ENCODE measurements around the gene HRK.
A peak's percentile ranks its signal among the peaks of the same experiment; 100 is the strongest.

The HRK gene

DNA sequence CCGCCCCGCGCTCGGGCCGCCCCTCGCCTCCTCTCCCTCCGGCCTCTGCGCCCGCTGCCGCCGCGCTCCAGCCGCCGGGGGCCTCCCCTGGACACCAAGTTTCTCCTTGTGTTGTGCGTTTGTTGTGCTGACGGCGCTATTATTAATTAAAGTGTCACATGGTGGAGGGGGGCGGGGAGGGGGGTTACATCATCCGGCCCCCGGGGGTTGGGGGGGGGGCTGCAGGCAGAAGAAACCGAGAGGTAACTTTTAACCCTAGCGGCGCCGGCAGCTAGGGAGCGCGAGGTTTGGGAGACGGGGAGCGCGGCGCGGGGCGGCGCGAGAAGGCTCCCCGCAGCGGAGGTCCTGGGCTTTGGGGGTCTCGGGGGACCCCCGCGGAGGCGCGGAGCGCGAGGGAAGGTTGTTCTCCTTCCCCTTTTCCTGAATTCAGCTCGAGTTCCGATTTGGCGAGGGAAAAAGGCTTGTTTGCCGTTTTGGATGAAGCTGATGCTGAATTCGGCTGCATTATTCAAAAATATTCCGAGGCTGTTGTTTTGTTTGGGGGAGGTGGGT lies at the start of gene HRK:
Gene HRK (minus strand): TSS at position 117 of the 552 bp plus-strand sequence. CDS start 134 bp downstream, outside the sequence.
- DNase-seq (ENCODE audit: low spot score in 2 of 2), result peak in 1 of 2 donors; percentile 22
- Mint-ChIP-seq H3K27ac (peak within 1 kb of the TSS; percentile 64), H3K36me3 (no peaks in the 10 kb centered on the region), H3K4me1 (peaks cover 30% of the 10 kb centered on the region), H3K4me3 (peak within 1 kb of the TSS; percentile 93), H3K9me3 (no peaks in the 10 kb centered on the region), H3K27me3 (peaks cover 13% of the 10 kb centered on the region)
- ATAC-seq (ENCODE audit: low read depth), result peak; percentile 20

DNA sequence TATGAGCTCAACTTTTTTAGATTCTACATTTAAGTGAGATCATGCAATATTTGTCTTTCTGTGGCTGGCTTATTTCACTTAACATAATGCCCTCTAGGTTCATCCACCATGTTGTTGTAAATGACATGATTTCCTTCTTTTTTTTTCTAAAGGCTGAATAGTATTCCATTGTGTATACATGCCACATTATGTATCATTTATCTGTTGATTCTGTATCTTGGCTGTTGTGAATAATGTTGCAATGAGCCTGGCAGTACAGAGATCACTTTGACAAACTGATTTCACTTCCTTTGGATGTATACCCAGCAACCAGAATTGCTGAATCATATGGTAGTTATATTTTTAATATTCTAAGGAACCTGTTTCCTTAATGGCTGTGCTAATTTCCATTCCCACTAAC lies 48.6 kb upstream of the HRK start:
- no peak for ATAC-seq (ENCODE audit: low read depth)
- DNase-seq (ENCODE audit: low spot score in 2 of 2), result no peak
- Mint-ChIP-seq H3K4me1 (peaks cover 22% of the 10 kb centered on the region), H3K9me3 (no peaks in the 10 kb centered on the region), H3K27me3 (no peaks in the 10 kb centered on the region), H3K36me3 (peaks cover 31% of the 10 kb centered on the region), H3K4me3 (no peak overlapping the region), H3K27ac (no peak overlapping the region)

DNA sequence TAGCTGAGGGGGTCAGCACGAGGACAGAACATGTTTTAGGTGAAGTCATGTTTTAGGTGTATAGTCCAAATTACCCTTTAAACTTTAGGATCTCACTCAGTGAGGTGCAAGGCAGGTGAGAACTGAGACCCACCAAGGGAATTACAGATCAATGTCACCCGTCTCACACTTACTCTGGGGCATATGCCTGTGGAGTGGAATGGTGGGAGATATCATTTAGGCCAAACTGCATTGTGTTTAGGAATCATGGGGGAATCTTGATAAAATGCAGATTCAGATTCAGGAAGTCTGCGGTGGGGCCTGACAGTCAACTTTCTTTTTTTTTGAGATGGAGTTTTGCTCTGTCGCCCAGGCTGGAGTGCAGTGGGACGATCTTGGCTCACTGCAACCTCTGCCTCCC lies 47.3 kb upstream of the HRK start:
- Mint-ChIP-seq H3K27me3 (no peaks in the 10 kb centered on the region), H3K4me3 (no peak overlapping the region), H3K9me3 (no peaks in the 10 kb centered on the region), H3K27ac (no peak overlapping the region), H3K4me1 (peaks cover 27% of the 10 kb centered on the region), H3K36me3 (peaks cover 24% of the 10 kb centered on the region)
- DNase-seq (ENCODE audit: low spot score in 2 of 2), result no peak
- no peak for ATAC-seq (ENCODE audit: low read depth)

DNA sequence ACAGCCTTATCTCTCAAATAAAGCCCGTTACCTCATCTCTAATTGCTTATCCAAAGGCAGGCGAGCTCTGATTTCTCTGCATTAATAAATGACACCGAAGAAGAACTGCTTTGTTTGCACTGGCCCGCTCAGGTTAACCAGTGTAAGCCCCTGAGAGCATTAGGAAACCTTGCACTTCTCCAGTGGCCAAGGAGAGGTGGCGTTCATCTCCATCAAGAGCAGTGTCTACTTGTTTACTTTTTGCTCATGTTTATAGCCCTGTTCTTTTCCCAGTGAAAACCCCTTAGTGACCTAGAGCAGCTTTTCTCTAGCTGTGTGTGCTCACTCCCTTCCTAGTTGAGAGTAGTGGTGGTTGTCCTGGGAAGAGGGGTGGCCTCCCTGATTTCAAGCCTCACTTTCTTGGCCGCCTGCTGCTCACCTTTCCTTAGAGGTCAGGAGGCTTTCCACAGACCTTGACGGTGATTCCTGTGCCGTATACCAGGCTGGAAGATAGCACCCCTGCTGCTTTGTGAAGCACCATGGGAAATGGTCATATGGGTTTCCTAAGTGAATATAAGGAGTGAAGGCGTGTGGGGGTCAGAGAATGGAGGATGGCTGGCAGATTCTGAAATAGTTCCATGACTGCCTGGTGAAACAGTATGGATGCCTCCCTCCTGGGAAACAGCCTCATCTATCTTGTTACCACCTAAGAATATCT lies 46.2 kb upstream of the HRK start:
- Mint-ChIP-seq H3K27ac (no peak overlapping the region), H3K27me3 (no peaks in the 10 kb centered on the region), H3K4me3 (no peak overlapping the region), H3K36me3 (peaks cover 24% of the 10 kb centered on the region), H3K4me1 (peaks cover 27% of the 10 kb centered on the region), H3K9me3 (no peaks in the 10 kb centered on the region)
- ATAC-seq (ENCODE audit: low read depth) (no peak), DNase-seq (ENCODE audit: low spot score in 2 of 2) (no peak)

DNA sequence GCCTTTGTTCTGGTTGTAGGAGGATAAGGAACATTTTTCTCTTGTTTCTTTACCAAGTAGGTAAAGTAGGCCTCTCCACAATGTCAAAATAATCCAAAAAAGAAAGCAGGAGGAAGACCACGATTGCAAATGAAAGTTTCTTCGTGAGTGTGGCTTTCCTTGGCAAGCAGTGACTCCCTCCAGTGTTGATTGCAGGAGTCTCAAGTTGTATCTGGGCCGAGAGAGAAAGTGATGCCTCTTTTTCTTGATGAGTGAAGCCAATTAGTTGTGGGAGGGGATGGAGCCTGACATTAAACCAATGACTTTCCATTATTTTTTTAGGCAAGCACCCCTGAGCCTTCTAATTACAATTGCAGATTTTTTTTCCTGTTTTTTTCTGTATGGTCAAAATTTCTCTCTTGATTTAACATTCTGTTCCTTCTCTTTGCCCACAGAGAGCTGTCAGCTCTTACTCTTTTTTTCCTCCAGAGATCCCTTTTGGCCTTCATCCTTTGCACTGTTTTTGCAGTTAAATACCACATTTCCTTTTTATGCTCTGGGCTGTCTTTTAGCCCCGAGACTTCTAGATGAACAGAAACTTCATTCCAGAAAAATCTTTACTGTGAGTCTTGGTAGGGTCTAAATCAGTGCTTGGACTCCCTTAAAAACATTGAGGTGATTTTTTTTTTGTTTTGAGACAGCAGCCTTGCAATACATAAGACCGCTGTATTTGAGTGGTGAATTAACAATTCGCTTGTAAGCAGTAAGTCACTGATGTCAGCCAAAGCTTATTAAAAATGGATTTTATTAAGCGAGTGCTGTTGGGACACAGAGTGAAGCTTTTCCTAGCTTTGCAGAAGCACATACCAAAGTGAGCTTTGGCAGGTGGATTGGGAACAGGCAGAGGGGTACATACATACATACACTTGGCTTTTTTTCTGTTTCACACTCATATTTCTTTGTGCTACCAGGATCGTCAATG lies 45.3 kb upstream of the HRK start:
- Mint-ChIP-seq H3K36me3 (peaks cover 22% of the 10 kb centered on the region), H3K27ac (no peak overlapping the region), H3K4me1 (peaks cover 21% of the 10 kb centered on the region), H3K27me3 (no peaks in the 10 kb centered on the region), H3K9me3 (no peaks in the 10 kb centered on the region), H3K4me3 (no peak overlapping the region)
- DNase-seq (ENCODE audit: low spot score in 2 of 2) (no peak), ATAC-seq (ENCODE audit: low read depth) (no peak)

DNA sequence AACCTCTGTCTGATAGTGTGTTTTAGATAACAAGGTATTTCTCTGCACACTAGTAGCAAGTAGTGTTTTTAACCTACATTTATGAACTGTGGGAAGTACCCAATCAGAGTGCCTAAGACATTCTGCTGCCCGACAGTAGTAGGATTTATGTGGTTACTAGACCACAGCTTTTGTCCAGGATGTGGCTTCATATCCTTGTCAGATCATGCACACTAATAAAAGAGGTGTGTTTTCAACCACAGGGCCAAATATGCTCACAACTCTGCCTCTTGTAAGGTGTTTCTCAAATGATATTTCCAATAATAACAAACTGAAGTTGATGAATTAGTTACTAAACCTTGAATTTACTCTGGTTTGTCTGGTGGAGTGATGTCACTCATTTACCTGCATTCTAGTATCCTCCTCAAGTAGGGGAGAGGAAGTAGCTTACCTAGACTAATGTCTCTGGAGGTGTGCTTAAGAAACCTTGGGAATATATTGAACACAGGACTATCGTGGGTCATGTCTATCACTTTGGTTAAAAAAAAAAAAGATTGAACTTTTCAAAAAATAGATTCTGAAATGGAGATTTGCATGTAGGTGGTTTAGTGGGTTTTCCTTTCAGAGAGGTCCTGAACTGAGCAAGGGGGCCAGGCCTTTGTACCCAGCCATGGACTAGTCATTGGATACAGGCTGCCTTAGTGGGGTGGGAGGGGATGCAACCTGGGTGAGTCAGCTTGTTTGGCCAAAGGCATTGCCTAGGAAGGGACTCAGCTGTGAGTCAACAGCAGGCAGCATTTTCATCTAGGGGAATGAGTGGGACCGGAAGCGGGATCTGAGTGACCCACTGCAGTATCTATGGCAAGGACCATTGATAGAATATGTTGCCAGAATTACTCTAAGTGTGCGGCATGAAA lies 43.6 kb upstream of the HRK start:
- ATAC-seq (ENCODE audit: low read depth), result peak; percentile 82
- peaks cover 29% of the 10 kb centered on the region for H3K4me1 Mint-ChIP-seq
- no peaks in the 10 kb centered on the region for H3K9me3 Mint-ChIP-seq
- H3K36me3 Mint-ChIP-seq, result peaks cover 14% of the 10 kb centered on the region
- no peak overlapping the region for H3K4me3 Mint-ChIP-seq
- DNase-seq (ENCODE audit: low spot score in 2 of 2), result peak in 1 of 2 donors; percentile 3
- no peak overlapping the region for H3K27ac Mint-ChIP-seq
- H3K27me3 Mint-ChIP-seq, result no peaks in the 10 kb centered on the region

DNA sequence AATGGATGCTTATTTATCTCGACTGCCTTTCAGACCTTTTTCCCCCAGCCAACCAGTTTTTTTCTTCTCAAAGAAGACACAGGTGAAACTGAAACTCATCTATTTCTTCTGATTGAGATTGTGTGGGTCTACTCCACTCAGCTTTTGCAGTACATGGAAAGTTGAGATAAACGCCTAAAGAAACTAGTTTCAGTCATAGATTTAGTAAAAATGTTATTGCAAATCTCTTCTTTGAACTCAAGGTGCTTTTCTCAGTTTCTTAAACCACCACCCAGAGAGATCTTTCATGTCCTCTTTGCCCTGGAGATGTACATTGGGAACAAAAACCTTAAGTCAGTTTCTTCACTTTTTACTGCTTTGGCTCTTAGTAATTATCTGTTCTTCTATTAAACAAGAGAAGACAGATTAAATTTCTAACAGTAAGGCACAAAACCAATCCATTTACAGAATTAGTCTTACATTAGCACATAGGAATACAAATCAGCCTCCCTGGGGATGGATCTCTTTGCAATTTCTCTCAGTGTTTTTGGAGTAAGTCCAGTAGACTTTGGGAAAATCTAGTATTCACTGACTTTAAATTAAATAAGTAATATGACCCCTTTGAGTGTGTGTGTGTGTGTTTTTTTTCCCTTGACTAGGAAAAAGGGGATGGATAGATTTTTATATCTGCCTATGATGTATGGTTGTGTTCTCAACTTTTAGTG lies 41.1 kb upstream of the HRK start:
- no peak overlapping the region for H3K27ac Mint-ChIP-seq
- ATAC-seq (ENCODE audit: low read depth), result no peak
- H3K4me3 Mint-ChIP-seq, result no peak overlapping the region
- H3K4me1 Mint-ChIP-seq, result peaks cover 42% of the 10 kb centered on the region
- no peaks in the 10 kb centered on the region for H3K9me3 Mint-ChIP-seq
- H3K27me3 Mint-ChIP-seq, result no peaks in the 10 kb centered on the region
- DNase-seq (ENCODE audit: low spot score in 2 of 2), result no peak
- peaks cover 2% of the 10 kb centered on the region for H3K36me3 Mint-ChIP-seq

DNA sequence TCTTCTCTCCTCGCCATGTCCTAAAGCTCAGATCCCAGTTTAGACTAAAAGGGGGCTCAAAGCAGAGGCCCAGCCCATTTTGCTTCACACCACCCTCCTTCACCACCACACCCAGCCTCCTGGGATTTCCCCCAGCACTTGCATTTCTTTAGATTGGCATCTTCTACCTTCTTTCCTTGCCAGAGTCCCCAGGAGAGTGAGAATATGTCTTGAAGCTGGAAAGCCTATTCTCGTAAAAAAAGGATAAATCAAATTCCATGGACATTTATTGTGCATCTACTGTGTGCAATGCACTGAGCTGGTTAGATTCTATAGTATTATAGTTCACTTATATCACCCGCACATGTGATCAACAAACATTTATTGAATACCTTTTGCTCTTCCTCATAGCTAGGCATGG lies 39.7 kb upstream of the HRK start:
- DNase-seq (ENCODE audit: low spot score in 2 of 2) (no peak), ATAC-seq (ENCODE audit: low read depth) (no peak)
- Mint-ChIP-seq H3K27me3 (no peaks in the 10 kb centered on the region), H3K36me3 (peaks cover 1% of the 10 kb centered on the region), H3K4me1 (peaks cover 50% of the 10 kb centered on the region), H3K27ac (peak overlapping the region; percentile 78), H3K4me3 (peak overlapping the region; percentile 47), H3K9me3 (no peaks in the 10 kb centered on the region)

DNA sequence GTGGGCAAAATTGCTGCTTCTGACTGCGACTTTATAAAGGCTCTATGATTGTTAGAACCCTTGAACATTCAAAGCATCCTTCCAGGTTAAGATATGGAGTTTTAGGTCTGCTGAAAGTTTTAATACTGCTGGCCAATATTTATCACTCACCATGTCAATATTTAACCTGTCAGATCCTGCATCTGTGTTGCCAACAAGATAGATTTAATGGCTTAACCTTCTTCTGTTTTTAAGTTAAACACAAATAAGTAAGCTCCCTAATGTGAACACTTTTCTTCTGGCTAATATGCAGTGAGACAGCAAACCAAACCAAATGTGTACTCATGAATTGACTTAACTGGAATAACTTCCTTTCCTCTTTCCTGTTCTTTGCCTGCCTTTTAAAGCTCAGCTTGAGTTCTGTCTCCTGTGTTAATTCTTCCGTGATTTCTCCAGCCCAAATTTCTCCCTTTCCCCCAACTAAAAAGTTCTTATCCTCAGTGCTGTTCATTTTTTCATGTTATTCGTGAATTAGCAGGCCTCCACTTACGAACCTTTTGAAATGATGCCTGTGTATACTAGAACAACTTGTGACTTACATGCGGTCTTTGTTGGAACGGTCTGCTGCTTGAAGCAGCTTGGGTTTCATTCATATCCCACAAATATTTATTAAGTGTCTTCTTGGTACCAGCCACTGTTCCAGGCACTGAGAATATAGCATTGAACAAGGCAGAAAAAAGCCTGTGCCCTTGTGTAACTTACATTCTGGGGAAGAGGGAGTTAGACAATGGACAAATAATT lies 38.7 kb upstream of the HRK start:
- ATAC-seq (ENCODE audit: low read depth), result no peak
- peak overlapping the region; percentile 43 for H3K27ac Mint-ChIP-seq
- no peaks in the 10 kb centered on the region for H3K27me3 Mint-ChIP-seq
- no peak for DNase-seq (ENCODE audit: low spot score in 2 of 2)
- H3K4me1 Mint-ChIP-seq, result peaks cover 47% of the 10 kb centered on the region
- H3K9me3 Mint-ChIP-seq, result no peaks in the 10 kb centered on the region
- H3K4me3 Mint-ChIP-seq, result peak overlapping the region; percentile 46
- peaks cover 4% of the 10 kb centered on the region for H3K36me3 Mint-ChIP-seq

DNA sequence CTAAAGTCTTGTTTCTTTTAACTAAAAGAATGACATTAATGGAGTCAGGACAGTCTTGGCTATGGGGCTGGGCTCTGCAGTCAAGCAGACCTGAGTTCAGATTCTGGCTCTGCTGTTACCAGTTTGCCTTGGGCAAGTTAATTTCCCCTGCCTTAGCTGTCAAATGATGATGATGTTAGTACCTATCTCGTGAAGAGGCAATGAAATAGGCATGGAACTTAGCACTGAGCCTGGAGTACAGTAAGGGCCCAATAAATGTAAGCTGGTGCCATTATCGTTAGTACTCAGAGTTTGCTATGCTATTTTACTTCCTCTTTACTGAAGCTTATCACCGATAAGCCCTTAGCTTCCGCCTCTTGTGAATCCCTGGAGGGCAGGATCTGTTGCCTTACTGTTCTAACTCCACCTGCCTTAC lies 38.0 kb upstream of the HRK start:
- peak; percentile 94 for ATAC-seq (ENCODE audit: low read depth)
- peaks cover 4% of the 10 kb centered on the region for H3K36me3 Mint-ChIP-seq

DNA sequence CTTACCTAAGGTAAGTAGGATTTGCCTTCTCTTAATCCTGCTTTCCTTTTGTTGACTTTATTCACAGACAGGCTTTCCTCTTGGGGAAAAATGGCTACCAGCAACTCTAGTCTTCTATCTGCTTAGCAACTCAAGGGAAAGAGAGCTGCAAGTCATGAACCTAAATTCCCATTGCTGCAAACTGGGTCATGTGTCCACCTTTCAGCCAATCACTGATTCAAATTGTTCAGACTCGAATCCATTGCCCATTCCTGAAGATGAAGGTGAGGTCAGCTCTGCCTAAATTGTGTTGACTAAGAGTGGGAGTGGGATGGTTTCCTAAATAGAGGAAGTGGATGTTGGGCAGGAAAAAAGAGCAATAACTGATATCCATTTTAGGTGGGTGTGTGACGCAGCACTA lies 37.2 kb upstream of the HRK start:
- DNase-seq (ENCODE audit: low spot score in 2 of 2) (no peak), ATAC-seq (ENCODE audit: low read depth) (no peak)
- H3K9me3 Mint-ChIP-seq, result no peaks in the 10 kb centered on the region
- H3K4me3 Mint-ChIP-seq, result no peak overlapping the region
- no peaks in the 10 kb centered on the region for H3K27me3 Mint-ChIP-seq
- H3K36me3 Mint-ChIP-seq, result peaks cover 4% of the 10 kb centered on the region
- H3K4me1 Mint-ChIP-seq, result peaks cover 42% of the 10 kb centered on the region
- H3K27ac Mint-ChIP-seq, result peak overlapping the region; percentile 43

More for the DNA sequence above, 38.0 kb upstream of the HRK start:
- H3K4me1 Mint-ChIP-seq, result peaks cover 44% of the 10 kb centered on the region
- peak overlapping the region; percentile 46 for H3K4me3 Mint-ChIP-seq
- H3K27me3 Mint-ChIP-seq, result no peaks in the 10 kb centered on the region
- H3K27ac Mint-ChIP-seq, result peak overlapping the region; percentile 43
- no peaks in the 10 kb centered on the region for H3K9me3 Mint-ChIP-seq
- peak; percentile 13 to 41 for DNase-seq (ENCODE audit: low spot score in 2 of 2)

DNA sequence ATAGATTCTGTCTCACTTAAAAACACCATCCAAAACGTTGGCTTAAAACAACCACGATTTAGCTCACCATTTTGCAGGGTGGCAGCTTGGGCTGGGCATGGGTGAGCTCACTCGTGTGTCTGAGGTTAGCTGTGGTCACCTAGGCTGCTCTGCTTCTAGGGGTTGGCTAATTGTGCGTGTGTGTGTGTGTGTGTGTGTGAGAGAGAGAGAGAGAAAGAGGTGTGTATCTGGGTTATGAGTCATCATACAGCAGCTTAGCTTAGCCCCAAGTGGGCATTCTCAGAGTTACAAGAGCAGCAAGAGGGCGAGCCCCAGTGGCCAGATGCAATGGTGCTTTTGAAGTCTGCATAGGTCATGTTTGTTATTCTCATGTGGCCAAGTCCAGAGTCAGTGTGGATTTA lies 35.5 kb upstream of the HRK start:
- peak in 1 of 2 donors; percentile 5 for DNase-seq (ENCODE audit: low spot score in 2 of 2)
- Mint-ChIP-seq H3K36me3 (peaks cover 4% of the 10 kb centered on the region), H3K4me1 (peaks cover 47% of the 10 kb centered on the region), H3K9me3 (no peaks in the 10 kb centered on the region), H3K27ac (peak overlapping the region; percentile 21), H3K27me3 (no peaks in the 10 kb centered on the region), H3K4me3 (no peak overlapping the region)
- ATAC-seq (ENCODE audit: low read depth), result peak; percentile 66

Data from memory B cell (primary cell).